OCI-LY7 (cell line): ENCODE measurements around the gene ATXN1.

Experiments used
- EZH2phosphoT487 ChIP-seq: fragments of 200-600 bp; sonication (generic); IDR thresholded peaks from 2 replicates; pipeline ENCODE4 v1.6.1; 2018; ENCODE audit warnings: low read depth, borderline replicate concordance, mild to moderate bottlenecking, mixed run types, antibody characterized with exemption, low read length, moderate library complexity, mixed read lengths
- TF ChIP-seq, protein P1 (sequence below): fragments of 200-600 bp; sonication (generic); conservative IDR thresholded peaks from 2 replicates; pipeline ENCODE4 v1.5.1; 2014; ENCODE audit warnings: mild to moderate bottlenecking, antibody characterized with exemption, low read length, moderate library complexity, mixed read lengths

DNA sequence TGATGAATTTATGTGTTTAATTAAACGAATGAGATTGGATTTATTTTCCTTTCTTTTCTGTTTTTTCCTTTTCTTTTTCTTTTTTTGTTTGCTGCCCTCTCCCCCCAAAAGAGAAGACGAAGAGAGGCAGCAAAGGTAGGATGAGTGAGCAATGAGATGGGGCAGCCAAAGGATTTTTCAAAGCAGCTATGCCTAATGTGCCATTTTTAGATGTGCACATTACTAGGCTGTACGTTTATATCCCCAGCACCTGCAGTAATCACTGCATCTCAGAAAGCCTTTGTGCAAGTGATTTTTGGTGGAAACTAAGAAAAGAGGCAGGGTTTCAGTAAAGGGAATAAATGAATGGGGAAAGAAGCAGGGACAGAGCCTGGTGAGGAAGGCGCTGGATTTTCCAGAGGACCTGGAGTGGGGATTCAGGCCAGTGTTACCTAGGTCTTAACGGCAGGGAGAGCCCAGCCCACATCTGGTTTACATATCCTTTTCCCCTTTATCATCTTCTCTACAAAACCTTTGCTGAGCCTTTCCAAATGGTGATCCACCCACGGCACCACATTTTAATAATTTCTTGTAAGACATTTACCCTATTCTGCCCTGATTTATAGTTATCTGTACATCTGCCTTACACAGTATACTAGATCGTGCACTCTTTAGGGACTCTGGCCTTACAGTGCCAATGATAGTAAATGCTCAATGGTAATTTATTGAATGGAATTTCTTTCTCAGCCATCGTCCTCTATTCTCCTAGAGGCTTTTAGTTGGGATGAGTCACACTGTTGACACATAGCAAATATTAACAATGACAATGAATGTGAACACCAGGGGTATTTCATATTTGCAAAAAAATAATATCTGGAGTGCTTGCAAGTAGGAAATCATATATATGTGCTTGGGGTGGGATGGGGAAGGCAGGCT, 38.3 kb upstream of the ATXN1 start:
- TF ChIP-seq, protein P1, sequence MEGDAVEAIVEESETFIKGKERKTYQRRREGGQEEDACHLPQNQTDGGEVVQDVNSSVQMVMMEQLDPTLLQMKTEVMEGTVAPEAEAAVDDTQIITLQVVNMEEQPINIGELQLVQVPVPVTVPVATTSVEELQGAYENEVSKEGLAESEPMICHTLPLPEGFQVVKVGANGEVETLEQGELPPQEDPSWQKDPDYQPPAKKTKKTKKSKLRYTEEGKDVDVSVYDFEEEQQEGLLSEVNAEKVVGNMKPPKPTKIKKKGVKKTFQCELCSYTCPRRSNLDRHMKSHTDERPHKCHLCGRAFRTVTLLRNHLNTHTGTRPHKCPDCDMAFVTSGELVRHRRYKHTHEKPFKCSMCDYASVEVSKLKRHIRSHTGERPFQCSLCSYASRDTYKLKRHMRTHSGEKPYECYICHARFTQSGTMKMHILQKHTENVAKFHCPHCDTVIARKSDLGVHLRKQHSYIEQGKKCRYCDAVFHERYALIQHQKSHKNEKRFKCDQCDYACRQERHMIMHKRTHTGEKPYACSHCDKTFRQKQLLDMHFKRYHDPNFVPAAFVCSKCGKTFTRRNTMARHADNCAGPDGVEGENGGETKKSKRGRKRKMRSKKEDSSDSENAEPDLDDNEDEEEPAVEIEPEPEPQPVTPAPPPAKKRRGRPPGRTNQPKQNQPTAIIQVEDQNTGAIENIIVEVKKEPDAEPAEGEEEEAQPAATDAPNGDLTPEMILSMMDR, result no peak
- no peak for TF ChIP-seq EZH2phosphoT487
